Endodermal cell (in vitro differentiated cells): ENCODE data around the gene PRICKLE2. TPM values are rescaled to one million over a fixed set of nuclear protein-coding genes. Genes with fewer than 3 reads are reported as not detected.

Experiments
- DNase-seq: peaks from one replicate; pipeline ENCODE4 v3.0.0-alpha.2; 2017
- H3K27ac ChIP-seq: 2 replicates; pipeline ENCODE4 v1.5.1; 2013; ENCODE audit warnings: mild to moderate bottlenecking, low read depth, low read length, moderate library complexity
- H3K27me3 ChIP-seq: 2 replicates; pipeline ENCODE4 v1.6.1; 2013; ENCODE audit warnings: mild to moderate bottlenecking, low read length, moderate library complexity; ENCODE audit not compliant: insufficient read depth, control insufficient read depth, poor library complexity, severe bottlenecking
- H3K36me3 ChIP-seq: 2 replicates; pipeline ENCODE4 v1.7.0; 2013; ENCODE audit warnings: mild to moderate bottlenecking, low read length, moderate library complexity; ENCODE audit not compliant: control insufficient read depth, insufficient read depth
- H3K4me1 ChIP-seq: one replicate; pipeline ENCODE4 v1.7.0; 2013; ENCODE audit warnings: low read length; ENCODE audit not compliant: control insufficient read depth, insufficient read depth
- H3K4me3 ChIP-seq: 2 replicates; pipeline ENCODE4 v1.5.1; 2013; ENCODE audit warnings: mild to moderate bottlenecking, low read length, moderate library complexity
- H3K9ac ChIP-seq: 2 replicates; pipeline ENCODE4 v1.6.1; 2013; ENCODE audit warnings: mild to moderate bottlenecking, low read length, moderate library complexity; ENCODE audit not compliant: poor library complexity, severe bottlenecking; ENCODE audit errors: extremely low read depth
- H3K9me3 ChIP-seq: 2 replicates; pipeline ENCODE4 v1.6.1; 2013; ENCODE audit warnings: mild to moderate bottlenecking, low read length, moderate library complexity; ENCODE audit not compliant: control insufficient read depth
- H3K27ac Mint-ChIP-seq: 2 replicates; pipeline ENCODE4 v1.8.0; 2020; ENCODE audit warnings: mixed read lengths
- H3K27me3 Mint-ChIP-seq: 2 replicates; pipeline ENCODE4 v1.8.0; 2021; ENCODE audit warnings: mild to moderate bottlenecking, mixed read lengths; ENCODE audit not compliant: insufficient read depth
- H3K36me3 Mint-ChIP-seq: 2 replicates; pipeline ENCODE4 v1.8.0; 2020; ENCODE audit warnings: low read depth, mixed read lengths
- H3K4me1 Mint-ChIP-seq: 2 replicates; pipeline ENCODE4 v1.8.0; 2020; ENCODE audit warnings: mixed read lengths
- H3K4me3 Mint-ChIP-seq: 2 replicates; pipeline ENCODE4 v1.8.0; 2020; ENCODE audit warnings: mild to moderate bottlenecking, moderate library complexity, mixed read lengths
- H3K9me3 Mint-ChIP-seq: 2 replicates; pipeline ENCODE4 v1.8.0; 2020; ENCODE audit warnings: mild to moderate bottlenecking, mixed read lengths
- CTCF ChIP-seq: fragments of 200-600 bp; sonication (generic); conservative IDR thresholded peaks from 2 replicates; pipeline ENCODE4 v1.5.0; 2021; ENCODE audit warnings: antibody characterized with exemption, mild to moderate bottlenecking
- WGBS, 2 experiments: methylation state at CpG; one replicate each; pipeline versions ENCODE4 v1.1.5 to v1.1.7; 2013; ENCODE audit warnings: missing lambda C conversion rate in 2 of 2, mixed read lengths in 1 of 2; ENCODE audit not compliant: insufficient coverage in 1 of 2, insufficient read length in 1 of 2; 5-methylcytosine and 5-hydroxymethylcytosine counted together
- total RNA-seq, 2 donors: library from RNA; stranded (reverse); fragmentation: NEBNext Ultra II Directional in 1 of 2; extraction: Animal tissue kit (Norgen Biotek cat#: 25700) in 1 of 2; gene quantifications; 2 replicates in 1 of 2; 3 replicates in 1 of 2; pipeline ENCODE4 v1.2.1, GENCODE V29; 2021

Gene PRICKLE2
- total RNA-seq, 2 donors from 2014 or later = 8.5 to 10.4 TPM

GRCh38 chr3:64145438-64145837, 79.8 kb downstream of the PRICKLE2 start:
- no peak overlapping the region for H3K27ac ChIP-seq
- no peak overlapping the region for H3K9ac ChIP-seq
- WGBS, 2 experiments = 96 to 100% methylated on average over 1 to 2 of the region's 2 CpGs
- Mint-ChIP-seq H3K4me1 (peaks cover 4% of the 10 kb centered on the region), H3K27me3 (no peaks in the 10 kb centered on the region), H3K27ac (no peak overlapping the region), H3K9me3 (no peaks in the 10 kb centered on the region), H3K36me3 (peaks cover 27% of the 10 kb centered on the region), H3K4me3 (no peak overlapping the region)
- H3K4me1 ChIP-seq = peaks cover 7% of the 10 kb centered on the region
- no peak for DNase-seq
- H3K36me3 ChIP-seq = peaks cover 6% of the 10 kb centered on the region
- H3K27me3 ChIP-seq = no peaks in the 10 kb centered on the region
- H3K9me3 ChIP-seq = no peaks in the 10 kb centered on the region
- no peak for TF ChIP-seq CTCF
- H3K4me3 ChIP-seq = no peak overlapping the region

GRCh38 chr3:64144241-64144900, 80.9 kb downstream of the PRICKLE2 start:
- 89 to 93% methylated on average over 8 to 9 of the region's 9 CpGs for WGBS, 2 experiments
- H3K27me3 ChIP-seq = no peaks in the 10 kb centered on the region
- Mint-ChIP-seq H3K4me1 (peaks cover 4% of the 10 kb centered on the region), H3K36me3 (peaks cover 26% of the 10 kb centered on the region), H3K4me3 (no peak overlapping the region), H3K27ac (no peak overlapping the region), H3K9me3 (no peaks in the 10 kb centered on the region), H3K27me3 (no peaks in the 10 kb centered on the region)
- H3K36me3 ChIP-seq = peaks cover 6% of the 10 kb centered on the region
- H3K27ac ChIP-seq = no peak overlapping the region
- peaks cover 7% of the 10 kb centered on the region for H3K4me1 ChIP-seq
- H3K9ac ChIP-seq = no peak overlapping the region
- no peak overlapping the region for H3K4me3 ChIP-seq
- TF ChIP-seq CTCF = no peak
- no peaks in the 10 kb centered on the region for H3K9me3 ChIP-seq
- no peak for DNase-seq

DNA sequence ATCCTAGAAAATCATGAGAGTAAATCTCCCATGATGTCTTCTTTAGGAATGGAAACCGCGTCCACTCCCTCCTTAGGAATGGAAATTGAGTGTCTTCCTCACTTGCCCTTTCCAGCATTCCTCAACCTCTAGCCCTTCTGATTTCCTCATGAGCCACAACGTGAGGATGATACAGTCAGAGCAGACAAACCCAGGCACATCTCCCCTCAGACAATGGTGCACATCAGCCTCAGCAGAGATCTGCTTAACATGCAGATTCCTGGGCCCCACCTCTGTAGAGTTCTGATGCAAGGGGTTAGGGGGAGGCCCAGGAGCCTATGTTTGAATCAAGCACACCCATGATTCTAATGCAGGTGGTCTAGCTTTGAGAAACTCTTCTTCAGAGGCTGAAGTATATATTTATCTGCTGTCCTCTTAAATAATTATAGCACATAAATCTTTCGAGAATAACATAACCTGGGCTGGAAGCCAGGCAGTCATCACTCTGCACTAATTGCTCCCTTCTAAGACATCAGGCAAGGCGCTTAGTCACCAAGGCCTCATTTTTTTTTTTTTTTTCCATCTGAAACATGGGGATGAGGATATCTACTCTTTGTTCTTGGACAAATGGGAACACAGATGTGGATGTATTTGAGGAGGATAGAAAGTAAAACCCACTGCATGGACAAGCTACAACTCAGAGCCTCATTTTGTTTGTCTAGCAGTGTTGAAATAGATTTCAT, 81.7 kb downstream of the PRICKLE2 start:
- WGBS, 2 experiments = 89% methylated on average over 4 to 5 of the region's 5 CpGs
- no peaks in the 10 kb centered on the region for H3K9me3 Mint-ChIP-seq
- H3K9ac ChIP-seq = no peak overlapping the region

More for the DNA sequence above, 81.7 kb downstream of the PRICKLE2 start:
- H3K27me3 Mint-ChIP-seq = no peaks in the 10 kb centered on the region
- no peak overlapping the region for H3K27ac Mint-ChIP-seq
- Histone ChIP-seq H3K27ac (no peak overlapping the region), H3K27me3 (no peaks in the 10 kb centered on the region), H3K4me3 (no peak overlapping the region), H3K36me3 (peaks cover 6% of the 10 kb centered on the region), H3K9me3 (no peaks in the 10 kb centered on the region), H3K4me1 (peaks cover 7% of the 10 kb centered on the region)
- H3K4me3 Mint-ChIP-seq = no peak overlapping the region
- TF ChIP-seq CTCF = no peak
- DNase-seq = peak; percentile 7
- peaks cover 2% of the 10 kb centered on the region for H3K4me1 Mint-ChIP-seq
- peaks cover 26% of the 10 kb centered on the region for H3K36me3 Mint-ChIP-seq
